ENCODE measurements around the gene ARID1B. TPM values are rescaled to one million over a fixed set of nuclear protein-coding genes. Genes with fewer than 3 reads are reported as not detected.

Gene ARID1B
- total and polyA plus RNA-seq, 2 of the 13 experiments (the other 11 are each of a cell fraction or from before 2014, with no cell fraction given): 20.1 to 32.6 TPM

GRCh38 chr6:156906451-156906850 is 129.3 kb downstream of the ARID1B start:
- H3K27me3 ChIP-seq (ENCODE audit: control insufficient read depth in 1 of 2, insufficient read depth in 2 of 2, low read length in 2 of 2): no peaks in the 10 kb centered on the region
- no peak overlapping the region for H3K27ac ChIP-seq (ENCODE audit: extremely low read length, insufficient read depth, low read length)
- no peaks in the 10 kb centered on the region for H3K9me3 ChIP-seq (ENCODE audit: low read length)
- no peaks in the 10 kb centered on the region for H3K4me1 ChIP-seq (ENCODE audit: insufficient read depth, low read length)
- intact Hi-C loops (cut with micrococcal nuclease; ENCODE audit: unreplicated experiment): no loop called here
- H3K4me3 ChIP-seq (replicated peaks in 1 of 3; ENCODE audit: insufficient read depth in 1 of 3, low read depth in 2 of 3, low read length in 3 of 3): no peak overlapping the region
- peaks cover 6 to 32% of the 10 kb centered on the region in 2 experiments for H3K36me3 ChIP-seq (replicated peaks in 1 of 2; ENCODE audit: control insufficient read depth in 1 of 2, insufficient read depth in 2 of 2, low read length in 2 of 2)
- TF ChIP-seq POLR2AphosphoS2 (IDR thresholded peaks at IDR 0.05; ENCODE audit: low read depth, low read length): no peak
- no peak for TF ChIP-seq GABPA (IDR thresholded peaks at IDR 0.05; ENCODE audit: low read depth, low read length)
- no peak for TF ChIP-seq GABPA (CRISPR knock-in tag; IDR thresholded peaks at IDR 0.05; ENCODE audit: low read depth)
- TF ChIP-seq ARNTL (CRISPR knock-in tag; IDR thresholded peaks at IDR 0.05): no peak
- WGBS (ENCODE audit: low lambda C conversion rate): 99% methylated on average over 7 of the region's 7 CpGs
- POLR2A ChIA-PET: no interaction called here
- FAIRE-seq (no peak), ATAC-seq (no peak), DNase-seq (ENCODE audit: low spot score) (no peak)
- CTCF ChIA-PET (ENCODE audit: low intra/inter-chr PET ratio, low total read pairs): no interaction called here
- no peaks in the 10 kb centered on the region; the same call in none of the 2 replicates for H4K20me1 ChIP-seq (ENCODE audit: insufficient read depth, low read length)
- in situ Hi-C loops (cut with HindIII; ENCODE audit: extremely low pct_ligation_motif_present, low pct_unique_long_range_greater_than_20kb): no loop called here
- H3K4me2 ChIP-seq (ENCODE audit: low read depth, low read length): no peak overlapping the region
- H3K9ac ChIP-seq (ENCODE audit: insufficient read depth, low read depth, low read length): no peak overlapping the region
- H2AFZ ChIP-seq (ENCODE audit: low read length): no peak overlapping the region
- peaks cover 6% of the 10 kb centered on the region for H3K79me2 ChIP-seq (ENCODE audit: insufficient read depth, low read length)
- no TSS peak for BruUV-seq (replicated peaks)

DNA sequence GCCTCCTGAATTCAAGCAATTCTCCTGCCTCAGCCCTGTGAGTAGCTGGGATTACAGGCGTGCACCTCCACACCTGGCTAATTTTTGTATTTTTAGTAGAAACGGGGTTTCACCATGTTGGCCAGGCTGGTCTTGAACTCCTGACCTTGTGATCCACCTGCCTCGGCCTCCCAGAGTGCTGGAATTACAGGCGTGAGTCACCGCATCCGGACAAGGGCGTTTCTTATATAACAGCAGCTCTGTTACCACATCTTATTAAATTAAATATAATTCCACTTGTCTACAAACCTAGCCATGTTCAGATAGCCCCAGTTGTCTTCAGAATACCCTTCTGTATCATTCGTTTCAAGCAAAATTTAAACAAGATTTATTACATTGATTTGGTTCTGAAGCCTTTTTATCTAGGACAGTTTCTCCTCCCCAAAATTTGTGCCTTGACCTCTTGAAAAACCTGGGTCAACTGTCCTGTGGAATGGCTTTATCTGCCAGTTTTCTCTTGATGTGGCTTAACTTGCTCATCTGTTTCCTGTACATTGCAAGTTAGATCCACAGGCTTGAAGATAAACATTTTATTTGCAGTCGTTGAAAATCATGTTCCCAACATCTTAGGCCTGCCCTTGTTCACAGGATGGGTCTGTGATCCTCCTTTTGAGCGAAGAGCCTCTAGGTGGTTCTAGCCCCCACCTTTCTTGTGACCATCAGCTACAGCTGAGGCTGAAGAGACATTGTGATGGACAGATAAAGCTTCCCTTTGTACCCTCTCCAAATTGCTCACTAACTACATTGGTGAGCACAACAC is 132.2 kb downstream of the ARID1B start:
- FAIRE-seq (no peak), DNase-seq (ENCODE audit: low spot score) (no peak), ATAC-seq (no peak)
- BruUV-seq (replicated peaks): no TSS peak
- Histone ChIP-seq H3K4me1 (ENCODE audit: insufficient read depth, low read length) (no peaks in the 10 kb centered on the region), H3K27me3 (ENCODE audit: control insufficient read depth in 1 of 2, insufficient read depth in 2 of 2, low read length in 2 of 2) (no peaks in the 10 kb centered on the region), H3K9me3 (ENCODE audit: low read length) (no peaks in the 10 kb centered on the region), H4K20me1 (ENCODE audit: insufficient read depth, low read length) (no peaks in the 10 kb centered on the region; the same call in none of the 2 replicates), H3K36me3 (replicated peaks in 1 of 2; ENCODE audit: control insufficient read depth in 1 of 2, insufficient read depth in 2 of 2, low read length in 2 of 2) (peaks cover 4 to 30% of the 10 kb centered on the region in 2 experiments), H3K79me2 (ENCODE audit: insufficient read depth, low read length) (peaks cover 8% of the 10 kb centered on the region), H3K9ac (ENCODE audit: insufficient read depth, low read depth, low read length) (no peak overlapping the region), H2AFZ (ENCODE audit: low read length) (no peak overlapping the region), H3K4me3 (replicated peaks in 1 of 3; ENCODE audit: insufficient read depth in 1 of 3, low read depth in 2 of 3, low read length in 3 of 3) (no peak overlapping the region), H3K4me2 (ENCODE audit: low read depth, low read length) (no peak overlapping the region), H3K27ac (ENCODE audit: extremely low read length, insufficient read depth, low read length) (no peak overlapping the region)
- ChIA-PET POLR2A (no interaction called here), CTCF (ENCODE audit: low intra/inter-chr PET ratio, low total read pairs) (no interaction called here)
- in situ Hi-C loops (cut with HindIII; ENCODE audit: extremely low pct_ligation_motif_present, low pct_unique_long_range_greater_than_20kb) (no loop called here), intact Hi-C loops (cut with micrococcal nuclease; ENCODE audit: unreplicated experiment) (no loop called here)
- TF ChIP-seq, protein P1, sequence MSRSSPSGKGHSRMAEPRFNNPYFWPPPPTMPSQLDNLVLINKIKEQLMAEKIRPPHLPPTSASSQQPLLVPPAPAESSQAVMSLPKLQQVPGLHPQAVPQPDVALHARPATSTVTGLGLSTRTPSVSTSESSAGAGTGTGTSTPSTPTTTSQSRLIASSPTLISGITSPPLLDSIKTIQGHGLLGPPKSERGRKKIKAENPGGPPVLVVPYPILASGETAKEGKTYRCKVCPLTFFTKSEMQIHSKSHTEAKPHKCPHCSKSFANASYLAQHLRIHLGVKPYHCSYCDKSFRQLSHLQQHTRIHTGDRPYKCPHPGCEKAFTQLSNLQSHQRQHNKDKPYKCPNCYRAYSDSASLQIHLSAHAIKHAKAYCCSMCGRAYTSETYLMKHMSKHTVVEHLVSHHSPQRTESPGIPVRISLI (CRISPR knock-in tag; IDR thresholded peaks at IDR 0.05; ENCODE audit: borderline replicate concordance): no peak
- TF ChIP-seq ARNT (IDR thresholded peaks at IDR 0.05) (no peak), NFYB (CRISPR knock-in tag; IDR thresholded peaks at IDR 0.05) (no peak), ZNF232 (CRISPR knock-in tag; IDR thresholded peaks at IDR 0.05; ENCODE audit: borderline replicate concordance) (no peak), RAD51 (IDR thresholded peaks at IDR 0.05; ENCODE audit: borderline replicate concordance) (no peak), NFE2 (CRISPR knock-in tag; IDR thresholded peaks at IDR 0.05) (no peak), SSRP1 (CRISPR knock-in tag; IDR thresholded peaks at IDR 0.05) (no peak), TARDBP (CRISPR knock-in tag; IDR thresholded peaks at IDR 0.05) (no peak)
- TF ChIP-seq, protein P2, sequence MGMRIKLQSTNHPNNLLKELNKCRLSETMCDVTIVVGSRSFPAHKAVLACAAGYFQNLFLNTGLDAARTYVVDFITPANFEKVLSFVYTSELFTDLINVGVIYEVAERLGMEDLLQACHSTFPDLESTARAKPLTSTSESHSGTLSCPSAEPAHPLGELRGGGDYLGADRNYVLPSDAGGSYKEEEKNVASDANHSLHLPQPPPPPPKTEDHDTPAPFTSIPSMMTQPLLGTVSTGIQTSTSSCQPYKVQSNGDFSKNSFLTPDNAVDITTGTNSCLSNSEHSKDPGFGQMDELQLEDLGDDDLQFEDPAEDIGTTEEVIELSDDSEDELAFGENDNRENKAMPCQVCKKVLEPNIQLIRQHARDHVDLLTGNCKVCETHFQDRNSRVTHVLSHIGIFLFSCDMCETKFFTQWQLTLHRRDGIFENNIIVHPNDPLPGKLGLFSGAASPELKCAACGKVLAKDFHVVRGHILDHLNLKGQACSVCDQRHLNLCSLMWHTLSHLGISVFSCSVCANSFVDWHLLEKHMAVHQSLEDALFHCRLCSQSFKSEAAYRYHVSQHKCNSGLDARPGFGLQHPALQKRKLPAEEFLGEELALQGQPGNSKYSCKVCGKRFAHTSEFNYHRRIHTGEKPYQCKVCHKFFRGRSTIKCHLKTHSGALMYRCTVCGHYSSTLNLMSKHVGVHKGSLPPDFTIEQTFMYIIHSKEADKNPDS (CRISPR knock-in tag; IDR thresholded peaks at IDR 0.05): no peak
- 94% methylated on average over 10 of the region's 10 CpGs for WGBS (ENCODE audit: low lambda C conversion rate)
